ENCODE results near the gene ENGASE.

Gene ENGASE

GRCh38 chr17:79096477-79096876 is 21.9 kb downstream of the ENGASE start:
- no peak for DNase-seq

- DNase-seq, result no peak
Measured at GRCh38 chr17:79097226-79098055, 22.8 kb downstream of the ENGASE start.

- no peak for DNase-seq
Measured at GRCh38 chr17:79098282-79098867, 23.8 kb downstream of the ENGASE start.

- DNase-seq, result no peak
Measured at GRCh38 chr17:79100405-79100804, 25.8 kb downstream of the ENGASE start.

- DNase-seq, result no peak
Measured at GRCh38 chr17:79101111-79101673, 26.6 kb downstream of the ENGASE start.

GRCh38 chr17:79102214-79102613 is 27.6 kb downstream of the ENGASE start:
- DNase-seq, result no peak

- DNase-seq, result no peak
Measured at GRCh38 chr17:79104898-79105600, 30.4 kb downstream of the ENGASE start.

GRCh38 chr17:79105937-79106336 is 31.3 kb downstream of the ENGASE start:
- no peak for DNase-seq

- no peak for DNase-seq
Measured at GRCh38 chr17:79106958-79107357, 32.3 kb downstream of the ENGASE start.

- DNase-seq, result no peak
Measured at GRCh38 chr17:79107499-79108231, 33.0 kb downstream of the ENGASE start.

GRCh38 chr17:79108232-79108850 is 33.7 kb downstream of the ENGASE start:
- no peak for DNase-seq

- DNase-seq, result no peak
Measured at GRCh38 chr17:79108870-79109269, 34.2 kb downstream of the ENGASE start.

- no peak for DNase-seq
Measured at GRCh38 chr17:79109584-79109983, 35.0 kb downstream of the ENGASE start.

GRCh38 chr17:79111097-79111496 is 36.5 kb downstream of the ENGASE start:
- no peak for DNase-seq

GRCh38 chr17:79112471-79112870 is 37.8 kb downstream of the ENGASE start:
- DNase-seq, result no peak

- no peak for DNase-seq
Measured at GRCh38 chr17:79113699-79114457, 39.3 kb downstream of the ENGASE start.

GRCh38 chr17:79114458-79115301 is 40.1 kb downstream of the ENGASE start:
- no peak for DNase-seq

- no peak for DNase-seq
Measured at GRCh38 chr17:79115487-79115886, 40.9 kb downstream of the ENGASE start.

- no peak for DNase-seq
Measured at GRCh38 chr17:79116575-79117368, 42.1 kb downstream of the ENGASE start.
